Urinary bladder (tissue), 4 donors: ENCODE data around the gene ABCA12. TPM values are rescaled to one million over a fixed set of nuclear protein-coding genes. Genes with fewer than 3 reads are reported as not detected.
A peak's percentile ranks its signal among the peaks of the same experiment; 100 is the strongest.

ENCODE experiments used
- DNase-seq: peaks from one replicate; pipeline ENCODE4 v3.0.0-alpha.2; 2015; ENCODE audit errors: extremely low spot score
- H3K27ac ChIP-seq: one replicate; pipeline ENCODE4 v1.5.1; 2013; ENCODE audit warnings: low read depth, mild to moderate bottlenecking, moderate library complexity
- H3K36me3 ChIP-seq: one replicate; pipeline ENCODE4 v1.6.1; 2013; ENCODE audit warnings: mild to moderate bottlenecking, moderate library complexity; ENCODE audit not compliant: insufficient read depth
- H3K4me1 ChIP-seq: one replicate; pipeline ENCODE4 v1.6.1; 2013; ENCODE audit warnings: mild to moderate bottlenecking, moderate library complexity; ENCODE audit not compliant: insufficient read depth
- H3K4me3 ChIP-seq: one replicate; pipeline ENCODE4 v1.5.1; 2013; ENCODE audit warnings: low read depth, low read length
- WGBS: extraction: QIAGEN DNeasy Blood & Tissue Kit; methylation state at CpG from one replicate; pipeline ENCODE4 v1.1.7; 2013; 5-methylcytosine and 5-hydroxymethylcytosine counted together
- polyA plus RNA-seq: library from polyadenylated mRNA; stranded (reverse); fragments of 200-250 nt; gene quantifications from one replicate; pipeline ENCODE4 v1.2.3, GENCODE V29; 2013
- total RNA-seq: library from RNA; depleted of rRNA; stranded (reverse); fragments of >200 nt; gene quantifications from one replicate; pipeline ENCODE4 v1.2.3, GENCODE V29; 2014
- donor health status: healthy with polysubstance abuse.
- donor health status: healthy.

Gene ABCA12
- total and polyA plus RNA-seq, 2 donors, result 0.01 to 0.58 TPM

GRCh38 chr2:215019085-215019484, 119.3 kb downstream of the ABCA12 start:
- no peak overlapping the region for H3K27ac ChIP-seq
- H3K36me3 ChIP-seq, result no peaks in the 10 kb centered on the region
- 79% methylated on average over 3 of the region's 3 CpGs for WGBS
- no peak overlapping the region for H3K4me3 ChIP-seq
- DNase-seq, result no peak
- H3K4me1 ChIP-seq, result no peaks in the 10 kb centered on the region

GRCh38 chr2:215015421-215015820, 123.0 kb downstream of the ABCA12 start:
- H3K36me3 ChIP-seq, result no peaks in the 10 kb centered on the region
- no peak for DNase-seq
- 89% methylated on average over 3 of the region's 3 CpGs for WGBS
- H3K27ac ChIP-seq, result no peak overlapping the region
- no peak overlapping the region for H3K4me3 ChIP-seq
- H3K4me1 ChIP-seq, result no peaks in the 10 kb centered on the region

GRCh38 chr2:215010390-215010789, 128.0 kb downstream of the ABCA12 start:
- Histone ChIP-seq H3K36me3 (no peaks in the 10 kb centered on the region), H3K4me1 (no peaks in the 10 kb centered on the region), H3K4me3 (no peak overlapping the region), H3K27ac (no peak overlapping the region)
- DNase-seq, result no peak
- 51% methylated on average over 2 of the region's 2 CpGs for WGBS

DNA sequence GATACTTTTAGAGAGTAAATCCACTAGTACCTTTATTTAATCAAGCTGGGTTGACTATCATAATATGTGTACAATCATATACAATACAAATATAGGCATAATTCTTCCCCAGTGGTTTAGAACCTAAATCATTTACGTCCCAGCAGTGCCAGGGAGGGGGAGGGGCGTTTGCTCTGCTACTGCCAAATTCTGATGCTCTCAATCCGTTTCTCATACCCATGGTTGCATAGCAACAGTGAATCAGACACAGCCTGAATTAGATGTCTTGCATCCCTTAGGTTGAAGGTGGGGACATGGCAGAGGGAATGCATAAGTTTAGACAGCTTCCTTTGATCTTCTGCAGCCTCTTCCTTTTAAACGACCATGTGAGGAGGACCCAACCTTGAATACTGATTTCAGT, 135.4 kb downstream of the ABCA12 start:
- Histone ChIP-seq H3K27ac (no peak overlapping the region), H3K4me1 (no peaks in the 10 kb centered on the region), H3K36me3 (no peaks in the 10 kb centered on the region), H3K4me3 (no peak overlapping the region)
- 14% methylated on average over 4 of the region's 4 CpGs for WGBS
- no peak for DNase-seq

GRCh38 chr2:215002500-215002899, 135.9 kb downstream of the ABCA12 start:
- no peak overlapping the region for H3K27ac ChIP-seq
- H3K4me3 ChIP-seq, result no peak overlapping the region
- 17% methylated on average over 5 of the region's 5 CpGs for WGBS
- H3K36me3 ChIP-seq, result no peaks in the 10 kb centered on the region
- no peaks in the 10 kb centered on the region for H3K4me1 ChIP-seq
- peak; percentile 8 for DNase-seq

- DNase-seq, result no peak
- no peak overlapping the region for H3K27ac ChIP-seq
- 76% methylated on average over 3 of the region's 3 CpGs for WGBS
- no peak overlapping the region for H3K4me3 ChIP-seq
- H3K4me1 ChIP-seq, result no peaks in the 10 kb centered on the region
- H3K36me3 ChIP-seq, result no peaks in the 10 kb centered on the region
Measured at GRCh38 chr2:215000721-215001120, 137.7 kb downstream of the ABCA12 start.

DNA sequence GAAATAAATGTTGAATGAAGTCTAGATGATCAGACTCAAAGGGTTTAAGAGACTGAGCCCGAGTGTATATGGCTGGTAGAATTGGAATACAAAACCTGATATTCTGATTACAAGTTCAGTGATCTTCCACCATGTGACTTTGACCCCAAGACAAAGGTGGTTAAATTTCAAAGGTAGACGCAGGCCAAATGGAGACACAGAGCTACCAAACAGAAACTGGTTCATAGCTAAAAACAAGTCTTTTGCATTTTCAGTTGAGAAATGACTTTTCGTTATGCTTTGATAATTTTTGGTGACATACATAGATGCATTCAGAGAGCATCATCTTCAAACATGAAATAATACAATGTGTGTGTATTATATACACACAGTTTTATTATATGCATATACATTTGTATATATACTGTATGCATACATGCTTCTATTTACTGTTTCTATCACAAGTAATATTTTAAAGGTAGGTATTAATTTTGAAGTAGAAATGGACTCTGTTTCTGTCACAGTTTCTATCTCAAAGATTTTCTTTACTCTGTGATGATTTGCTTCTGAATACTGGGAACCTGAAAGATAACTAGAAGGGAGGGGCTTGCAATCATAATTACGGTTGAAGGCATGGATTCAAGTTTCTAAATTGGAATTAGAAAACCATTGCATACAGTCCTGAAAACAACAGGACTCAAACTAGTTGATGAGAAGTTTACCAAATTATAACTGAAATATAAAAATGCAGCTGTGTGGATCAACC, 142.3 kb downstream of the ABCA12 start:
- Histone ChIP-seq H3K36me3 (no peaks in the 10 kb centered on the region), H3K4me1 (no peaks in the 10 kb centered on the region), H3K27ac (no peak overlapping the region), H3K4me3 (no peak overlapping the region)
- DNase-seq, result no peak
- WGBS, result 82% methylated on average over 4 of the region's 4 CpGs

DNA sequence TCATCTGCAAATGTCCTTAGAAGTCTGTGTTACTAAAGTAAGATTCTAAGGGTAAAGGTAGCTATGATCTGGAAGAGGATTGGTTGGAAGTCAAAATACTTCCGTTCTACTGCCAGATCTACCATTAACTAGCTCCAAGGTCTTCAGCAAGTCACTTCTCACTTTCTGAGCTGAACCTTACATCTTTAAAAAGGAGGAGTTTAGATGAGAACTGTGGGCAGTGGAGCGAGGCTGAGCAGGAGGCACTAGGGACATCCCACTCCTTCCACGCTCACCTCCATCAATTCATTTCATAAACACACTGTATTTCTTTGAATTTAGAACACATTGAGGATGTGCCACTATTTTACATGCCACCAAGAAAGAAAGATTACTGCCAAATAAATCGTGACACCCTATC, 143.0 kb downstream of the ABCA12 start:
- Histone ChIP-seq H3K27ac (no peak overlapping the region), H3K4me1 (no peaks in the 10 kb centered on the region), H3K4me3 (no peak overlapping the region), H3K36me3 (no peaks in the 10 kb centered on the region)
- no peak for DNase-seq
- WGBS, result 88% methylated on average over 4 of the region's 4 CpGs

DNA sequence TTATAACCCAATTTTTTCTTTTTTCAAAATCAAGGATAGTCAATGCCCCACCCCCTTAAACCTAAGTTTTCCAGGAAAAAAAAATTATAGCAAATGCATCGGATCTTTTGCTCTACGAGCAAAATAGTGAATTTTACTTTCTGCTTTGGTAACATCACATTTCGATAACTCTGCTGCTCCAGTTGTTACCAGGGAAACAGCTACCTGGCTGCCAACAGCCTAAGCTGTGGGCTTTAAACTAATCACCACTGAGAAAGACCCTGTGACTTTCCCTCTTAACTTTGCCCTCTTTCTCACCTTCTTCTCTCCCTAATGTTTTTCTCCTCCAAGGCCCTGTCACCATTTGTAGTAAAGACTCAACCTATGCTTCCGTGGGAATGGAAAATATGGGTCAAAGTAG, 145.5 kb downstream of the ABCA12 start:
- WGBS, result 77% methylated on average over 4 of the region's 4 CpGs
- H3K27ac ChIP-seq, result no peak overlapping the region
- no peaks in the 10 kb centered on the region for H3K4me1 ChIP-seq
- no peak overlapping the region for H3K4me3 ChIP-seq
- no peak for DNase-seq
- H3K36me3 ChIP-seq, result no peaks in the 10 kb centered on the region

DNA sequence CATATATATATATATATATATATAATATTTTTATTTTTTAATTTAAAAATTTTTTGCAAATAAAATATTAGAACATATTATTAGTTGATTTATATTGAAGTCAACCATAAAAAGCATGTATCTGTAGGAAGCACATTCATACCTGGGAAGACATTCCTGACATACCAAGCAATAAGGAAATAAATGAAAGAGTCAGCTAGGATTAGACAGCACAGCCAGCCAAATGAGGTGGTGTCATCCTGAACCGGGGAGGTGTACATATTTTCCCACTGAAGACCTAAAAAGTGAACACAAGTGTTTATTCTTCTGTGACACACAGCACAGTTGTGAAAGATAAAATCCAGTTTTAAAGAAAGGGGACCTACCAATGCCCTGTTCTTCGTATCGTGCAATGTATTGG, 149.2 kb downstream of the ABCA12 start:
- Histone ChIP-seq H3K36me3 (no peaks in the 10 kb centered on the region), H3K27ac (no peak overlapping the region), H3K4me1 (no peaks in the 10 kb centered on the region), H3K4me3 (no peak overlapping the region)
- WGBS, result 61% methylated on average over 3 of the region's 3 CpGs
- no peak for DNase-seq

DNA sequence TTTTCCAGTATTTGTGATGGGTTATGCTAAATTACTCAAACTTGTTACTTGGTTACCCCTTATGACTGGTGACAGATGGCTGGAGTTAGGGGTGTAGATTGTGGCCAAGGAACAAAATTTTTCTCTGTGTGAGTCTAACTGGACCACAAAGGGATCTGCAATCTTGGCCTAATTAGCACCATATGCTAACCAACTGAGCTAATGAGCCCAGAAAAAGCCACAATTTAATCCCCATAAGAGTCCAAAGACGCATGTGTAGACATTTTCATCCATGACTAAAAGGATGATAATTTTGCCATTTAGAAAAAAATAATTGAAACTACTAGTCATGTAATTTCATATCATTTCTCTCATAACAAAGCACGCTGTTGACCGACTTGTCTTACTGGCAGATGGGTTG, 151.2 kb downstream of the ABCA12 start:
- DNase-seq, result no peak
- Histone ChIP-seq H3K36me3 (no peaks in the 10 kb centered on the region), H3K27ac (no peak overlapping the region), H3K4me1 (no peaks in the 10 kb centered on the region), H3K4me3 (no peak overlapping the region)
- 95% methylated on average over 3 of the region's 3 CpGs for WGBS

GRCh38 chr2:214985619-214986018, 152.8 kb downstream of the ABCA12 start:
- no peak for DNase-seq
- no peak overlapping the region for H3K4me3 ChIP-seq
- no peak overlapping the region for H3K27ac ChIP-seq
- no peaks in the 10 kb centered on the region for H3K4me1 ChIP-seq
- WGBS, result 33% methylated on average over 3 of the region's 3 CpGs
- H3K36me3 ChIP-seq, result no peaks in the 10 kb centered on the region

DNA sequence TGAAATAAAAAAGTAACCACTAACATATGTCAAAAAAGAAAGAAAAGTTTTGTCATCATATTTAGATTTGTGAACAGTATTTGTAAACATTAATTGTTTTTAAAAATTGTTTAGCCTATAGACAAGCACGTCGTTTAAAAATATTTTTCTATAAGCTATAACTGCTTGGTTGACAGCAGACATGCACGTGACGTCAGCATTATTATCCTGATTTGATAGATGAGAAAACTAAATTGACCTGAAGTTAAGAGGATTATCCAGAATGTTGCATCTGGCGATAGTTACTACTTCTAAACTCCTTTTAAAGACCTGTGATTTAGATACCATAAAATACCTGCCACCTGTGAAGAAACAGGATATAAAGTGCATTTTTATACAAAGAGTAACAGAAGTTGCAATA, 172.0 kb downstream of the ABCA12 start:
- no peak for DNase-seq

GRCh38 chr2:214960677-214961076, 177.7 kb downstream of the ABCA12 start:
- Histone ChIP-seq H3K4me3 (no peak overlapping the region), H3K27ac (no peak overlapping the region), H3K36me3 (no peaks in the 10 kb centered on the region), H3K4me1 (no peaks in the 10 kb centered on the region)
- DNase-seq, result no peak

More for the DNA sequence above, 172.0 kb downstream of the ABCA12 start:
- Histone ChIP-seq H3K4me3 (no peak overlapping the region), H3K36me3 (no peaks in the 10 kb centered on the region), H3K27ac (no peak overlapping the region), H3K4me1 (no peaks in the 10 kb centered on the region)
- 82% methylated on average over 5 of the region's 5 CpGs for WGBS

DNA sequence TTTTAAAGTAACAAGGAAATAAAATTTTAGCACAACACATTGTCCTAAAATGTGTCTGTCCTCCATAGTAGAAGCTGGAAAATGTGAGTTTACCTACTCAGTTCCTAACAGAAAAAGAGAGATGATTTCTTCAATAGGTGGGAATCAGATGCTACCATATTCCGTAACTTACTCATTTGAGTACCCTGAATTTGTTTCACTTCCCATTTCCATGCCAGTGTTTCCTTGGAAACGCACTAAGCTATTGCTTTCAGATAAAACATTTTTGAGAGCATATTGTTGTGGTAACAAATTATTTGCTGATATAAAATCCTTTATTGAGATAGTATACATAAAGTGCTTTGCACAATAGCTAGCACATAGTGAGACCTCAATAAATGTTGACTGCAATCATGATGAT, 191.5 kb downstream of the ABCA12 start:
- Histone ChIP-seq H3K4me3 (no peak overlapping the region), H3K36me3 (no peaks in the 10 kb centered on the region), H3K4me1 (no peaks in the 10 kb centered on the region), H3K27ac (no peak overlapping the region)
- DNase-seq, result no peak
- whole genome bisulfite sequencing, result 87% methylated on average over 2 of the region's 2 CpGs
